Left renal pelvis (tissue), 4 donors: ENCODE results near the gene APEH. TPM values are rescaled to one million over a fixed set of nuclear protein-coding genes. Genes with fewer than 3 reads are reported as not detected.
"Not testable (repeated sequence)": the region's sequence is repeated elsewhere in the genome, so short reads cannot be mapped to it uniquely, and the experiment has no call there.

Experiments used
- DNase-seq, 4 donors: peaks; one replicate each; pipeline ENCODE4 v3.0.0-alpha.2; 2013; ENCODE audit warnings: low read depth in 4 of 4, low spot score in 3 of 4
- polyA plus RNA-seq, 4 donors: library from polyadenylated mRNA; unstranded; fragments of 120-200 nt; gene quantifications; one replicate each; pipeline ENCODE4 v1.2.1, GENCODE V29; 2013; ENCODE audit not compliant: insufficient read length in 4 of 4

The APEH gene
- polyA plus RNA-seq, 4 donors = 76.0 to 158 (median 140) TPM

DNA sequence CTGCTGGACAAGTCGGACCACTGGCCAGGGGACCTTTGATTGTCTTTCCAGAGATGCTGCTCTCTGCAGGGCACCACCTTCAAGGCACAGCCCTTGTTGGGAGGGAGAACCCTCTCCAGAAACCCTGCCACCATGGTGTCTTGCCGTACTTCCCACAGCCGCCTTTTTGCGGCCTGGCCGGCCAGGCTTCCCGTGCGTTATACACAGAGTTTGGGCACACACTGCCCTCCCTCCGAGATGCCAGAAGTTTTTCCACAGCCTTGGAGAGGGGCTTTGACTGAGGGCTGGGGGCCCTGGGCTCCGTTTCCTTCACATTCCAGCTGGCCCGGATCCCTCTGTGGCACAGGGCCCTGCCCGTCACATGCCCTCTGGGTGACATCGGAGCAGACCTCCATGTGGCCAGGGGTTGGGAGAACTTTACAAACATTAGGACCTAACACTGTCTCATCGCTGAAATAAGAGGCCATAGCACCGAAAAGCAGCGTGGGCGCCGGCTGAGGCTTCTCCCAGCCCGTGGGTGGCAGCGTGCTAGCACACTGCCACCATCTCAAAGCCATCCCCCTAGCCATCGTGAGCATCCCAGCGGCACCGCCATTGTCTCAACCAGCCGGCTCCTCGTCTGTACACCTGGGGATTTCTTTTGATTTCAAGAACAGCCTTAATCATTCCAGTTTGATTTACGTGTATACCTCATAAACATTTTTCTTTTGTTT lies 6.3 kb upstream of the APEH start:
- DNase-seq = no peak

DNA sequence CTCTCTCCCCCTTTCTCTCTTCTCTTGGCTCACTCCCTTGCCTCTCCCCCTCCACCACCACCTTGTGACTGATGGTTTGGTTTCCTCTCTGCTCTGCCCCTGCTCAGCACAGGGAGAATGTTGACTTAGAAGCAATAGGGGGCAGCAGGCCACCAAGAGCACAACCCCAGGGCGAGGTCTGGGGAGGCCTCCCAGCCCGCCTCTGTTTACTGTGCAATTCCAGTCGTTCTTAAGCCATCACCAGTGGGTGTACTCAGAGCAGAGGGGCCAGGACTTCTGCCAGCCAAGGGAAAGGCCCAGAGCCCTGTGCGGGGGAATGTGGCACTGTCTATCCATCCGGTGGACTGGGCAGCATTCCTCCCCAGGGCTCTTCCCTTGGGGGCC lies 5.7 kb upstream of the APEH start:
- no peak for DNase-seq

DNA sequence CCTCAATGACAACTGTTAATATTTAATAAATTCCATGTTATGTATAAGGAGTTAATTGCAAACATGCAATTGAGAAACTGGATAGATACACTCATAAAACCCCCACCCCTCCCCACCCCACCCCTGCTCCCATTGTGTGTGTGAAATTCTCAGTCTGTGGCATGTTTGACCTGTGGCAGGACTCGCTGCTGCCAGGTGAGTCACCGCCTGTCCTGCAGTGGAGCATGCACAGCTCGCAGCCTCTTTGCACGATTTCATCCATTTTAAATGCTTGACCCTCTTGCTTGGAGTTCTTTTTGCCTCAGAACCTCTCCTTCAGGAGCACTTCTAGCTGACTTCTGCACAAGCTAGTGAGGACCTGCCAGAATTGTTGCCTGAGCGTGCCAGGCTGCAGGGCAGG lies 5.3 kb upstream of the APEH start:
- DNase-seq = no peak

DNA sequence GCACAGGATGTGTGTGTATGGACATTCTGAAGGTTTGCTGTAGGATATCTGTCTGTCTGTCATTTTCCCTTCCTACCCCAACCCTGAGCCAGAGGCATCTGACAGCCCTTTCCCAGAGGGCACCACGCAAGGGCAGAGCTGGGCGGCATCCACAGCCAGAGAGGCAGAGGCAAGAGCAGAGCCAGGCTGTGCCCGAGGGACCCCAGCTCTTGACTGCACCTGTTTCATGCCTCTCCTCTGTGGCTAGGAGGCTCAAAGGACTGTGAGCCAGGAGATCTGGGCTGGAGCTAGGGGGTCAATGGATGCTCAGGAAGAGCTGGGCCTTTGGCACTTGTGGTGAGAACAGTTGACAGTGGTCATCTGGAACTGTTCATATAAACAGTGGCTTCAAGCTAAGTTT lies 4.8 kb upstream of the APEH start:
- DNase-seq = no peak

DNA sequence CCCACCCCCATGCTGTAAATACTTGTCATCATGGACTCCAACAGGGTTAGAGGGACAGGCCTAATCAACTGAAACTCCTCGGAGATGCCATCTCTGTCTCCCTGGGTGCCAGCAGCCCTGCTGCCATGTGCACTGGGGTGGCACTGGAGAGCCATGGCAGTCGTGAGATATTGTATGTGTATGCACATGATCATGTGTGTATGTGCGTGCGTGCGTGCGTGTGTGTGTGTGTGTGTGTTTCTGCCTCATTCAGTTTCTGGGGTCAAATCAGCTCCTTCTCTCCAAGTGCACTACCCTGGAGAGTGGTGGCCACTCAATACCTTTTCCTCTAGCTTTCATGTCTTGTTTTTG lies 3.2 kb upstream of the APEH start:
- DNase-seq = no peak

DNA sequence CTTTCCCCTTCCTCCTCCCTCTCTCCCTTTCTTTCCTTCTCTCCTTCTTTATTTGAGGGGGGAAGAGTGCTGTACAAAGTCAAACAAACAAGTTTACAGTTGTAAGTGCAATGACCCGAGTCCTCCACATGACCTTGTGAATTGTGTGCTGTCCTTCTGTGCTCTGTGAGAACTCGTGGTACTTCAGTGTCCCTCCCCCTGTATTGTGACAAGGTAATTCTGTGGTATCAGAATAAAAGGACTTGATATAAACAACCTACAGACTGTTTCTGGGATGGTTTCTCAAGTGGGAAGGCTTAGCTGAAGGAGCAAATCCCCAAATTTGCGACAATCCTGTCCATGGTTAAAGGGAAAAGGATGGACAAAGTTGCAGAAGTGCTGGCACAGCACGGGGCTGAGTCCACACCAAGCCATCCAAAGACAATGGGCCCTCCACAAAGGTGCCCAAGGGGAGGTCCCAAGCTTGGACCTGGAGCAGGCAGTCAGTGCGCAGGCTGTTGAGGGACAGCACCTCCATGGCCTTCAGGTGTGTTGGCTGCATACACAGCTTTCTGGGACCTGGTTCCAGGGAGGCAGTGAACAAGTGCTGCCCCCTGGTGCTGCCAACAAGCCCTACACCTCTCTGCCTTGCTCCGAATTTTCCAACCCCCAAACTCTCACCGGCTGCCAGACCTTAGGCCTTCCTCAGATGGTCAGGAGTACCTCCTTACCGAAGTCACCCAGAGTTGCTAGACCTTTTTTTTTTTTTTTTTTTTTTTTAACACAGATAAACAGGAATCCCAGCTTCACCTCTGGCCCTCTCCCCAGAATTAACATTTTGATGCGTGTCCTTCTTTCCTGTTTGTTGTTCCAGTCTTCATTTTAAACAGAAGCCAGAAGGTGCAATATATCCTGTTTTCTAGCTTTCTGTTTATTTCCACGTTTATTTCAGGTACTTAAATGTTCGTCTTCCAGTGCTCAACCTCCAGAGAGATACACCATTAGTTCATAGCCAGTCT lies 2.6 kb upstream of the APEH start:
- DNase-seq = peak in 2 of 4 donors; percentile 58 to 62

DNA sequence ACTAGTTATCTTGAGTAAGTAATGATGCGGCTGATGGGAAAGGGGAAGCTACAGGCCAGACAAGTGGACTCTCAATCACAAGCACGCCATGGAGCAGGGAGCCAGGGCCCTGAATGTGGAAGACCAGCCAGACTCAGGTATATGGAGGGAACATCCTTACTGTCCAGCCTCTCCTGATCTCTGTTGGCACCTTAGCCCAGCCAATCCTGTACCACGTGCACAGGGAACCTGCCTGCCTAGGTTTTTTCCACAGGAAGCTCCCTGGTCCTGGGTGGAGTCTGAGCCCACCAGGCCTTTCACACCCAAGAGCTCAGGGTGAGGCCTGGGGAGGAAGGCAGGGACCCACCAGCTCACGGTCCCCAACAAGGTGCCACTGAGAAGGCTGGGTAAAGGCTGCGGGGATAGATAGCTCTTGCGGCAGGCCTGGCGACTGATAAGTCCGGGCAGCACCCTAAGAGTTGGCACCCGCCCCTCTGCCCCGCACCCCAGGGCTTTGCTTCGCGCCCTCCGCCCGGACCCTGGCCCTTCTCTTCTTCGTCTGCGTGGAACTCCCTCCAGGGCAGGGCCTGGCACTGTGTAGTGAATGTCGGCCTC lies 933 bp upstream of the APEH start:
- no peak for DNase-seq

DNA sequence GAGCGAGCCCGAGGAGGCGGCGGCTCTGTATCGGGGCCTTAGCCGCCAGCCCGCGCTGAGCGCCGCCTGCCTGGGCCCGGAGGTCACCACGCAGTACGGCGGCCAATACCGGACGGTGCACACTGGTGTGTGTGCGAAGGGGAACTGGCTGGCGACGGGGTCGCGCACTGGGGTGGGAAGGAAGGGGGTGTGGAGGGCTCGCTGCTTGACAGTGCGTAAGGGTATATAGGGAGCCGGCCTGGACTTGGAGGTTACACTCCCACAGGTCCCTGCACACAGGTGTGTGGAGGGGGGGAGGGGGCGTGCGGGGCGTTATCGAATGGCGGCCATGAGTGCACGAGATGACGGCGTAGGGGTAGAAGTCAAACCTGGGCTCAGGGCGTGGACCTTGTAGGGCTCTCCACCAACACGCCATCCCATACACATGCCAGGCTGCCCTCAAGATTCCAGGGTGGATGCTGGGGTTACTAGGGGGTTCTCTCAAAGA lies 389 bp downstream of the APEH start:
- DNase-seq = no peak

DNA sequence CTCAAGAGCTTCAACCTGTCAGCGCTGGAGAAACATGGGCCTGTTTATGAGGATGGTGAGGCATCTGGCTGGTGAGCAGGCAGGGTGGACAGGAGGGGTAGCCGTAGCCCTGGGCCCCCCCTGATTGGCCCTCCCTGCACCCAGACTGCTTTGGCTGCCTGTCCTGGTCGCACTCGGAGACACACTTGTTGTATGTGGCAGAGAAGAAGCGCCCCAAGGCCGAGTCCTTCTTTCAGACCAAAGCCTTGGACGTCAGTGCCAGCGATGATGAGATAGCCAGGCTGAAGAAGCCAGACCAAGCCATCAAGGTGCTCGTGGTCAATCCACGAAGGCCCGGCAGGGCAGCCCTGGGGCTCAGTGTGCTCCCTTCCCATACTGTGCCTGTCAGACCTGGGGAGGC lies 1.8 kb downstream of the APEH start:
- no peak for DNase-seq

DNA sequence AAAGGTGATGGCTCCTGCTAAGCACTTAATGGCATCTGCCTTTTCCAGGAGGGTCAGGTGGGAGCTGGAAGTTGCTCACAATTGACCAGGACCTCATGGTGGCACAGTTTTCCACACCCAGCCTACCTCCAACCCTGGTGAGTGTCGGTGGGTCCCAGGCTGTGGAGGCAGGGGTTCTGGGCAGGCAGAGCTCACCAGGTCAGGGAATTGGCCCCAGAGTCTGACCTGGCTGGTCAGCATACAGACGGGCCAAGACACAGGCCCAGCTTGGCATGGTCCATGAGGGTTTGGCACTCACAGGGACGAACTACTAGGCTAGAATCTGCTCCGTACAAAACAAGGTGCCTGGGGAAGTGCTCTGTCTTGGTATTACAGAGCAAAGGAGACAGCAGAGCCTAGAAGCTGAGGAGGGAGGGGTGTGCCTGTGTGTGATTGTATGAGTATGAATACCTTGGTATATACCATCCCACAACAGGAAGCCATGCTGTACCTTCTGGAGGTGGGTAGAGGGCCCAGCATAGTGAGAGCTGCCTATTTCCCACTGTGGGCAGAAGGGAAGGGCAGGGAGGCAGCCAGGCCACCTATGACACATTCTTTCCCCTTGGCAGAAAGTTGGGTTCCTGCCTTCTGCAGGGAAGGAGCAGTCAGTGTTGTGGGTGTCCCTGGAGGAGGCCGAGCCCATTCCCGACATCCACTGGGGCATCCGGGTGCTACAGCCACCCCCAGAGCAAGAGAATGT lies 6.5 kb downstream of the APEH start:
- DNase-seq = no peak

DNA sequence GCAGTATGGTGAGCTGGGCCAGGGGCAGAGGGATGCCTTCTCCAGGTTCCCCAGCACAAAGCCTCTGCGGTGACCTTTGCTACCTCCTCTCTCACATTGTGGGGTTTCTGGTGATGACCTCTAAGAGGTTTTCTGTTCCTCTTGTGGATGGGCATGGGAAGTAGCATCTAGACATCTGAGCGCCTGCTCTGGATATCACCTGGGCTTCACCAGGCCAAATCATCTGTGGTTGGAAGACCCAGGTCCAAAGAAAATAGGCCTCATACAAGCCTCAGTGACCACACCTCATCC lies 7.0 kb downstream of the APEH start:
- no peak for DNase-seq

DNA sequence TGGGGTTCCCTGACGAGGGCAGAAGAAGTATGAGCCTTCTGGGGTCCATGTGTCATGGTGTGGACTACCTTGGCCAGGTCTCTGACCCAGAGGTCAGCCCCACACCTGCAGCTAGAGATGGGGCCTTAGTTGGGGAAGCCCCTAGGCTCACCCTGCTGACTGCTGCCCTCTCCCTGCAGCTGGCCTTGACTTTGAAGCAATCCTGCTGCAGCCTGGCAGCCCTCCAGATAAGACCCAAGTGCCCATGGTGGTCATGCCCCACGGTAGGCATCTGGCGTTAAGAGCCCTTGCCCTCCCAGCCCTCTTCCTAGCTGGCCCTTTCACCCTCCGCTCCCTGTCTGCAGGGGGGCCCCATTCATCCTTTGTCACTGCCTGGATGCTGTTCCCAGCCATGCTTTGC lies 7.4 kb downstream of the APEH start:
- no peak for DNase-seq

DNA sequence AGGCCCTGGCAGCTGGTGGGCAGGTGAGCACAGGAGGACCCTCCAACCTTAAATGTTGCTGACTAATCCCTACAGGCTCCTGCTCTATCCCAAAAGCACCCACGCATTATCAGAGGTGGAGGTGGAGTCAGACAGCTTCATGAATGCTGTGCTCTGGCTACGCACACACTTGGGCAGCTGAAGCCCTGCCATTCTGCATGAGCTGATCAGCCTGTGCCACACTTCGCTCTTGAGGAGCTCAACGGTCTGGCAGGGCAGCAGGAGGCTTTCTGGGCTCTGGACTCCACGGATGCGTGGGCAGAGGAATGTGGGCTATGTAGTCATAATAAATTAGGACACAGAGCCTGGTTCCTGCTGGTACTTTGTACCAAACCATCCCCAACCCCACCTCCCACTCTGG lies 9.0 kb downstream of the APEH start:
- DNase-seq = no peak

DNA sequence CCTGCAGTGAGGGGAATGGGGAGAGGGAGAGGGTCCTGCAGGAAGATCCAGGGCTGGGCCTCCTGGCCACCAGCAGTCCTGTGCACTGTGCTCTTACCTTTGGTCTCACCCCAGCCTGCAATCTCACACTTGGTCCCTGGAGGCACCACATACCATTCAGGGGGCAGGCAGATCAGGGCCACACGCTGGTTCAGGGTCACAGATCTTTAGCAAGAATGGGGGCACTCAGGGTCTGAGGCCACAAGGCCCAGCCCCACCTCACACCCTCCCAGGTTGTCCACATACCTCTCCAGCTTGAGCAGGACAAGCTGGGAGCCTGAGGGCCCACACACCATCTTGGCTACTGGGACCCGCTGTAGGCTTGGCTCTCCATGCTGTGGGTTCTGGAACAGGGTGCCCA lies 10.3 kb downstream of the APEH start:
- not testable (repeated sequence) for DNase-seq

DNA sequence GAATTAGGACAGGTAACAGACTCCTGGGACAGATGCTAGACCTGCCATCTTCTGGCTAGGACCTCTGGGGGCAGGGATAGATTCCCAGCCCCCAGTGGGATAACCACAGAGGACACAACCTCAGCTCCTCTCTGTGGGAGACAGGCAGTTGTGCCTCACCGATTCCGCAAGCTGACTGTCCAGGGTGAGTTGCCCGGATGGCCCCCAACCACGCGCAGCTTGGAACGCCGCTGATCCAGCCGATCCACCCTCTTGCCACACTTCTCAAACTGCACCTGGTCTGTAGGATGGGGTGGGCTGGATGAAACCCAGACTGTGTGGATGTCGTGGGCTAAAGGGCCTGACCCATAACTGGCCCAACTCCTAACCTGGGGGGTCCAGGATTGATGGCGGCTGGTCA lies 11.0 kb downstream of the APEH start:
- DNase-seq = not testable (repeated sequence)

DNA sequence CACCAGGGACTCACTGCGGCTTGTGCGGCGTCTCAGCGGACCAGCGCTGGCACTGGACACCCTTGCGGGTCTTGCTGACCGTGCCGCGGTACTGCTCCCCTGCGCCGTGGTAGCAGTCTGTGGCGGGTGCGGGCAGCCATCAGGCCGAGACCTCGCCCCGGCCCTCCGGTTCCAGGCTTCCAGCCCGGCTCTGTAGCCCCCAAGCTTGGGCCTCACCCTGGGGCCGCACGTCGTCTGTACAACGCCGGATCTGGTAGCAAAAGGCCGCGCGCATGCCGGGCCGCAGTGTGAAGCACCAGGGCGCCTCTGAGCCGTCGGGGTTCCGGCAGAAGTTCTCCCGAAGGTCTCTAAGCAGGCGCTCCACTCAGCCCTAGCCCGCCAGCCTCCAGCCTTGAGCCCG lies 11.7 kb downstream of the APEH start:
- DNase-seq = not testable (repeated sequence)

DNA sequence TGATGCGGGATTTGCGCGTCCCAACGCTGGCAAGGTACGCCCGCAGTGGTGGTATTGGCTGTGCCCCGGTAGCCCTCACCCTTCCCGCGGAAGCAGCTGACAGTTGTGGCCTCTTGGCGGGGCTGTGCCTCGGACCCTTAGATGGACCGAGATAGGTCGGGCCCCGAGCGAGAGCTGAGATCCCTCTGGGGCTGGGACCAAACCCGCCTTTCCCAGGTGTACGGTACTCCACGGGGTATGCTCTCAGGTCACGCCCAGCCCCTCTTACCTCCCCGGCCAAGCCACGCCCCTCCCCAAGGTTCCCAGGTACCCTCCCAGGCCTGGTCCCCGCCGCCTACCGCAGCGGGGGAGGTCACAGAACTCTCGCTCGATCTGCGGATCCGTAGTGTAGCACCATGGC lies 12.2 kb downstream of the APEH start:
- not testable (repeated sequence) for DNase-seq

DNA sequence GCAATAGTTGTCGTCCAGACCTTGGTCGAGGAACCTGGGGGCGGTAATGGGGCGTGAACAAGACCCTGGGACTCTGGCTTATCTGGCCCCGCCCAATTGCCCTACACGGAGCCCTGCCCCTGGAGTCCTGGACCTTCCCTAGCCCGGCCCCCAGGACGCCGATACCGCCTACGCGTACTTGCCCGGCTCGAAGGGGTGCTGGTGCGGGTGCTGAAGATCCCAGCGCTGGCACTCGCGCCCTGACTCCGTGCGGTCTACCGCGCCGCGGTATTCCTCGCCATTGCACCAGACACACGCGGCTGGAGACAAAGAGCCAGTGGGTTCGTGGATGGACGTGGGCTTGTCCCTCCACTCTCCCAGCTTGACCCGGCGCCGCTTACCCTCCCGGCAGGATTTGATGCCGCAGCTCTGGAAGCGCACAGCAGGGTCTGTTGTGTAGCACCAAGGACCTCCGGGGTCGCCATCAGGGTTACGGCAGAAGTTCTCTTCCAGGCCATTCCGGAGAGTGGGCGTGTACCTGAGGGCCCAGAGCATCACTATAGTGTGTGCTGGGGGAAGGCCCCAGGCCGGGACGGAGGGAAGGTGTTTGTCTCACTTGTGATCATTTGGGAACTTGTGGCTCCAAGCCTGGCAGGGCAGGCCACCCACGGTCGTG lies 12.7 kb downstream of the APEH start:
- not testable (repeated sequence) for DNase-seq

DNA sequence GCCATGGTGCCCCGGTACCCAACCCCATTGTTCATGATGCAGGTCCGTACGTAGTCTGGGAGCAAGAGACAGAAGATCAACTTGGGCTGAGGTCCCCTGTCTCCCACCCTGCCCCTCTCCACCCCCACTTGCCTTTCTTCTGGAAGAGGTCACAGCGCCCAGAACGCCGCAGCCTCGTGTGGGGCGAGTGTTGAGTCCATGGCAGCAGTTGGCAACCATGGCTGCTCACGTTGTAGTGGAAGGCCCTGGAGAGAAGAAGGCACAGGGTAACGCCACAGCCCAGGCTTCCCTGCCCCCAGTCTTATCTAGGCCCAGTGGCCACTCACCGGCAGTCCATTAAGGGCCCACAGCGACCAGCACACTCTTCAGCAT lies 13.3 kb downstream of the APEH start:
- DNase-seq = not testable (repeated sequence)

DNA sequence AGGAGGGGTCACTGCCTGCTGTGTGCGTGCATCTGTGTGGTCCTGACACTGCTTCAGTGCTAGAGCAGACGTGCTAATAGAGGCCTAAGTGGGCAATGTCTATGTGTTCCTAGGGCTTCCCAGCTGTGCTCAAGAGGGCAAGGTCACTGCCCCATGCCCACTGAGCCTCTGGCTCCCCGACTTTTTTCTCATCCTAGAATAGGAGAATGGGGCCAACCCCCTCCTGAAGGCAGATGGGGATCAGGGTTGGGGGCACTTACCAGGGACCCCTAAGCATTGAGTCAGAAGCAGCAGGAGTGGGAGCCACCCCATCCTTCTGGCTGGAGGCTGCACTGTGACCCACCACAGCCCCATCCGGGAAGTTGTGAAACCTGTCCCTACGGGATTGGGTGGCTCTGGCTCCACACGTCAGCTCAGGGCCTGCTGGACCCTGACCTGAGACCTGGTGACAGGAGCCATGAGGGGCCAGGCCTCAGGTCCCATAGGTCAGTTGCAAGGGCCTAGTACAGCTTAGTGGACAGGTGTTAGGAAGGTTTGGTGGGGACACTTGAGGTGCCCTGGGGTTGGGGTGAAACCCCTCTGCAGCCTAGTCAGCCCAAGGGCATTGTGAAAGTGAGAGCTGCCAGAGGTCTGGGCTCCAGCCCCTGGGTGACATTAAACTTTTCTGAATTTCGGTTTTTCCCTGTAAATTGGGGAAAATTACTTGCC lies 14.3 kb downstream of the APEH start:
- DNase-seq = not testable (repeated sequence)
